NCI-H2107 (cell line): Measurements from ENCODE around the gene TIGD6.

Experiments
- DNase-seq: peaks from one replicate; lab custom pipeline; 2025; lab: John Stamatoyannopoulos, UW

TIGD6 gene

GRCh38 chr5:150016537-150016936, 16.1 kb upstream of the TIGD6 start:
- no peak for DNase-seq

GRCh38 chr5:150015415-150015814, 15.0 kb upstream of the TIGD6 start:
- no peak for DNase-seq

GRCh38 chr5:150014456-150014855, 14.0 kb upstream of the TIGD6 start:
- no peak for DNase-seq

GRCh38 chr5:150013931-150014330, 13.5 kb upstream of the TIGD6 start:
- no peak for DNase-seq

GRCh38 chr5:150009671-150010387, 9.4 kb upstream of the TIGD6 start:
- DNase-seq: no peak

GRCh38 chr5:150007050-150007449, 6.6 kb upstream of the TIGD6 start:
- no peak for DNase-seq

- no peak for DNase-seq
These were observed 5.9 kb upstream of the TIGD6 start for GRCh38 chr5:150006318-150006717.

GRCh38 chr5:150001660-150002486, 1.4 kb upstream of the TIGD6 start:
- no peak for DNase-seq

- no peak for DNase-seq
These were observed 671 bp upstream of the TIGD6 start for GRCh38 chr5:150000990-150001659.

GRCh38 chr5:149999866-150000255, 593 bp downstream of the TIGD6 start:
- DNase-seq: no peak

- DNase-seq: no peak
These were observed 1.1 kb downstream of the TIGD6 start for GRCh38 chr5:149999359-149999758.

GRCh38 chr5:149998281-149998680, 2.2 kb downstream of the TIGD6 start:
- no peak for DNase-seq

GRCh38 chr5:149996205-149996890, 4.1 kb downstream of the TIGD6 start:
- DNase-seq: no peak

GRCh38 chr5:149995385-149996204, 4.9 kb downstream of the TIGD6 start:
- DNase-seq: no peak

- DNase-seq: no peak
These were observed 7.0 kb downstream of the TIGD6 start for GRCh38 chr5:149993471-149993870.

- DNase-seq: peak; percentile 9
These were observed 9.7 kb downstream of the TIGD6 start for GRCh38 chr5:149990518-149991376.

- DNase-seq: no peak
These were observed 12.3 kb downstream of the TIGD6 start for GRCh38 chr5:149988126-149988525.

- DNase-seq: no peak
These were observed 17.9 kb downstream of the TIGD6 start for GRCh38 chr5:149982505-149982904.

- no peak for DNase-seq
These were observed 19.2 kb downstream of the TIGD6 start for GRCh38 chr5:149981206-149981605.

- no peak for DNase-seq
These were observed 20.6 kb downstream of the TIGD6 start for GRCh38 chr5:149979896-149980295.
